Renal pelvis (tissue), 4 donors: ENCODE results near the gene CCDC9B. TPM values are rescaled to one million over a fixed set of nuclear protein-coding genes. Genes with fewer than 3 reads are reported as not detected.

Experiments used
- DNase-seq: peaks from one replicate; pipeline ENCODE4 v3.0.0-alpha.2; 2013
- polyA plus RNA-seq, 3 donors: library from polyadenylated mRNA; unstranded; fragments of 120-200 nt; gene quantifications; one replicate each; pipeline ENCODE4 v1.2.1, GENCODE V29; 2013; ENCODE audit not compliant: insufficient read length in 3 of 3

The CCDC9B gene
- polyA plus RNA-seq, 3 donors, result 6.2 to 9.3 (median 6.9) TPM

DNA sequence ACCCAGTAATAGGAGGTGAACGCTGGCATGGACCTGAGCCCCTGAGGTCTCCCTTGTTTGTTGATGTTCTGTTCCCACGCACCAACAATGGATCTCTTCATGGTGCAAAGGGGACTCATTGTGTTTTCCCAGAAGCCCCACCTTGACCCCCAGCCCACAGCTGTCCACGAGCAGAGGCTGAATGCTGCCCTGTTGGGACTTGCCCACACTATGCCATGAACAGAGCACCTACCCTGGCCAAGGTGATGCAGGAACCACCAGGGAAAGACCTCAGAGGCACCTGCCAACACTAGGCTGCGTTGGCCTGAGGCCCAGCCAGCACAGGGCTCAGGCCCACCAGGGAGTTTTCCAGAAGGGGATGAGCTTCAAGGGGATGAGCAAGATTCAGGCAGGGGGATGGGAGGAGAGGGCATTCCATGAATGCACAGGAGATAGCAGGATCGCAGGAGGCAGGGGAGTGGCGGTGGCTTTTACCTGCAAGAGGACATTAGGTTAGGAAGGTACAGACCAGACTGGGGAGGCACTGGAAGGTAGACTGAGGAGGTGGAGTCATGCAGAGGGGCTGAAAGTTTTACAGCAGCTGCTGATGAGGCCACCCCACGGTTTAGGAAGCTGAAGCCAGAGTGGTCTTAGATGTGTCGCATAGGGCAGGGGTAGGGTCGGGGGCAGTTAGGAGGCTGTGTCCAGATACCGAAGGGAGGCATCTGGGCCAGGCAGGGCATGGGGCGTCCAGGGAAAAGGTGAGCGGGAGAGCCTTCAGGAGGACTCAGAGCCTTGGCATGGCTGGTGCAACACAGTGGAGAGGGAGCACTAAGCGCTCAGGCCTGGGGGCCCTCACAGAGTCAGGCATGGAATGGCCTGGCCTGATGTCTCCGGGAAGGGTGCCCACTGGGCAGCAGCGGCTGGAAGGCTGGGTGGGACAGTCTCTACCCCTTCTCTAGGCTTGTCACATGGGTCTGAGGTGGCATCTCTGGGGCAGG is 6.1 kb upstream of the CCDC9B start:
- no peak for DNase-seq

GRCh38 chr15:40345867-40346578 is 5.3 kb upstream of the CCDC9B start:
- DNase-seq, result no peak

- no peak for DNase-seq
These were observed 4.6 kb upstream of the CCDC9B start for GRCh38 chr15:40345225-40345866.

DNA sequence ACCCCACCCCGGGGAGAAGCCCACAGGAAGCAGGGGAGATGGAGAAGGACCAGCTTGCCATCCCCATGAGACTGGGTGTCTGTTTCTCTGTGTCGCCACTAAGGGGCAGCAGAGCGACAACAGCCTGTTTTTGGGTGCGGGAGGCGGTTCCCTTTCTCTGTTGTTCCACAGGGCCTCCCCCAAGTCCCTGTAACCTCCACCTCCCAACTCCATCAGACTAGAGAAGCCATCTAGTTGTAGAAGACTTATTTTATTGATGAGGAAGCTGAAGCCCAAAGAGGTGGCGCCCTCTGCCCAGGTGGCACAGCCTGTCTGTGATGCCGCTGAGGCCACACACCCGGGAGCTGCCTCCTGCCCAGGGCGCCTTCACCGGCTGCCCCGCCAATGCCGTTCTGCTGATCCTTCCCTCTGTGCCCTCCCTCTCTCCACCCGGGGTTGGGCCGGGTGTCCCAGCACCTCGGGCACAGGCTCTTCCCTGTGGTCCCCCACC is 3.9 kb upstream of the CCDC9B start:
- no peak for DNase-seq

DNA sequence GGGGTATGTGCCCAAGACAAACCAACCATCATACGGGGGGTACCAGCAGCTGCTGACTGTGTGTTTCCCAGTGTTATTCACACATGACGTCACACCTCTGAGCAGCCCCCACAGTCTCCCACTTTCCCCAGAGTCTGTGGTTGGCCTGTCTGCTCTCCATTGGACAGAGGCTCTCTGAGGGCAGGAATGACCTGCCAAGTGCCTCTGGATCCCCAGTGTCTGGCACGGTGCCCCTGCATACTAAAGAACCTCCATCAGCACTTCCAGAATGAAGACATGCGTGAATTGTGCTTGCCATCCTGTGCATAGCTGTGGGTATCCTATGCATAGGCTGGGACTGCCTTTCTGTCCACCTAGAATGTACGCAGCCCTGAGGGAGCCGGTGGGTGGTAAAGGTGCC is 3.5 kb upstream of the CCDC9B start:
- no peak for DNase-seq

DNA sequence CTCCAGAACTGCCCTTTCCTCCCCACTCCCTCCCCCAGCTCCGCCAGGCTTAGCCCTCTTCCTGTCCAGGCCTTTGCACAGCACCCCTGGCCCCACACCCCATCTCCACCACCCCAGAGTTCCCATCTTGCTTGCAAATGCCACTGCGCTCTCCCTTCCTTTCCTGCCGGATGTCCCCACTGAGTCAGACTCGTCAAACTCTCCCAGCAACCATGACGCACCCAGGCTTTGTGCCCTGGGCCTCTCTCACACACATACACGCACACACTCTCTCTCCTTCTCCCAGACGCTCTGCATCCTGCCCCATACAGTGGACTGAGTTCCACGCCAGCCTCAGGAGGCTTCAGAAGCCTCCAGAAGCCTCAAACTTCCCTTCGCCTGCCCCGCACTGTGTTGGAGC is 2.8 kb upstream of the CCDC9B start:
- DNase-seq, result no peak

- no peak for DNase-seq
These were observed 1.9 kb upstream of the CCDC9B start for GRCh38 chr15:40342416-40343320.

- no peak for DNase-seq
These were observed 550 bp downstream of the CCDC9B start for GRCh38 chr15:40340038-40340739.

DNA sequence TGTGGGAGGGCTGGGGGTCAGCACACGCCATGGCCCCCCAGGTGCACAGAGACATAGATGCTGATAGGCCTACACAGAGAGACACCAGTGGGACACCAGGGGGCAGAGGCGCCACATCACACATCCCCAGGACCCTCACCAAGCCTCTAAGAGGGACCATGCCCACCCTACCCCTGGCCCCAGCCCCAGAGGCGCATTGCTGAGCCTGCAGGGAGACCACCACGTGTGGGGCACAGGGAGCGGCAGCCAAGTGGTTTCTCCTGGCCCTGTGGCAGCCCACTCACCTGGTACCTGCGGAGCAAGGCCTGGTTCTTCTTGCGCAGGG is 1.2 kb downstream of the CCDC9B start:
- DNase-seq, result no peak

DNA sequence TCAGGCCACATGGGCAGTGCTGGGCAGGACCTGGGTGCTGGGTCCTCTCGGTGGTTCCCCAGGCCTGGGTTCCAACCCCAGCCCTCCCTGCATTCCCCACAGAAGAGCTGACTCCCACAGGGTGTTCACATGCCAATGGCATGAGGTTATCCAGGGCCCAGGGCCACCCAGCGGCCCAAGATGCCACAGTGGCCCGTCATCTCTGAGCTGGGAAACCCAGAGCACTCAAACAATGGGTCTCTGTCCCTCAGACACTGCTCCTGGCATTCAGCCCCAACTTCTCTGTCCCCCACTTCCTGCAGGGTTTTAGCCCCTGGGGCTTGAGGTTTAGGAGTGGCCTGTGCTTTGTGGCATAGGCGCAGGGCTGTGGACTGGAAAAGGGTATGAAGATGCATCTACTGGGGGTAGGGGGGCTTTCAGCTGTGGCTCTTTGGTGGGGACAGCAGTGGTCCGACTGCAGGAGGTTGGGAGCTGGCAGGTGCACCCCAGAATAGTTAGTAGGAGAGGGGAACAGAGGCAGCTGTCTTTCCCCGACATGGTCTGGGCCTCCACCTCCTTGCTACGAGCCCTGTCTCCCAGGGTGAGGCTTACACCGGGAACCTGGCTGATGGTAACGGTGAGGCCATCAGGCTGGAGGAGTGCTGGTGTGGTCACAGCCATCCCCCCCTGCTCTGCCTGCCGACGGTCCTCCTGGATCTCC is 1.7 kb downstream of the CCDC9B start:
- no peak for DNase-seq

DNA sequence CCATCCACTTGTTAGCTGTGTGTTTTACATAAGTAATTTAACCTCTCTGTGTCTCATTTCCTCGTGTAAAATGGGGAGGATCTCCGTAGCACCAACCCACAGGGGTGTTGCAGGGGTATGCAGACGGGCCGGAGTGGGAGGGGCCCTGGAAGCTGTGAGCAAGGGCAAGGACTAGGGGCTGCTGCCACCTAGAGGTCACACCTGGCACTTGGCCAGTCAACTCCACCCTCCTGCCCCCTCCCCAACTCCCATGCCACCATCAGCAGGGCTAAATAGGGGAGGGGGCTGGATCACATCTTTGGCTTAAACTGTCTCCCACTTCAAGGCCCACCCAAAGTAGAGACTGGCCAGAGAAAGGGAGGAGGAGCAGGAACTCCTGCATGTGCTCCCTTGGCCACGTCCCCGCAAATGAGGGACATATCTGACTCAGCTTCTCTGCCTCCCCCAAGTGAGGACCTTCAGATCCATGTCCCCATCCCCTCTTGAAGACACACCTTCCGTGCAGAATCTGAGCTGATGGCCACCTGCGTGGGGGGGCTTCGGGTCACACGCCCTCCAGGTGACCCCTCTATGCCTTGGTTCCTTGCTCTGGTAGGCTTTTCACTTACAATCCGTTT is 2.6 kb downstream of the CCDC9B start:
- no peak for DNase-seq

GRCh38 chr15:40337597-40337996 is 3.1 kb downstream of the CCDC9B start:
- DNase-seq, result no peak

DNA sequence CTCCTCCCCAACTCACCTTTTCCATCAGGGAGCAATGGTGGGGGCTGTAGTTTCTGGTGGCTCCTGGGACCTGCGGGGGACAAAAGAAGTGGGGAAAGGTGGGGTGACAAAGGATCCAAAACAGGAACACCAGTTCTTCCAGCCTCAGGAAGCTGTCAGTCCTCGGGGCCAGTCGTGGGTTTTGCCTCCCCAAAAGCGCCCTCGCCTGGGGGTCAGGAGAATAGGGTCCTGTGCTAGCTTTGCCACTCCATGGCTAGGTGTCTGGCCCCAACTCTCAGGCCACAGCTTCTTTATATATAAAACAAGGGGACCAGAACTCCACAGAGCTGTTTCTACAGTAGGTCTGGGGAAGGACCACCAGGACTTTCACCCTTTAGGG is 4.0 kb downstream of the CCDC9B start:
- DNase-seq, result no peak

DNA sequence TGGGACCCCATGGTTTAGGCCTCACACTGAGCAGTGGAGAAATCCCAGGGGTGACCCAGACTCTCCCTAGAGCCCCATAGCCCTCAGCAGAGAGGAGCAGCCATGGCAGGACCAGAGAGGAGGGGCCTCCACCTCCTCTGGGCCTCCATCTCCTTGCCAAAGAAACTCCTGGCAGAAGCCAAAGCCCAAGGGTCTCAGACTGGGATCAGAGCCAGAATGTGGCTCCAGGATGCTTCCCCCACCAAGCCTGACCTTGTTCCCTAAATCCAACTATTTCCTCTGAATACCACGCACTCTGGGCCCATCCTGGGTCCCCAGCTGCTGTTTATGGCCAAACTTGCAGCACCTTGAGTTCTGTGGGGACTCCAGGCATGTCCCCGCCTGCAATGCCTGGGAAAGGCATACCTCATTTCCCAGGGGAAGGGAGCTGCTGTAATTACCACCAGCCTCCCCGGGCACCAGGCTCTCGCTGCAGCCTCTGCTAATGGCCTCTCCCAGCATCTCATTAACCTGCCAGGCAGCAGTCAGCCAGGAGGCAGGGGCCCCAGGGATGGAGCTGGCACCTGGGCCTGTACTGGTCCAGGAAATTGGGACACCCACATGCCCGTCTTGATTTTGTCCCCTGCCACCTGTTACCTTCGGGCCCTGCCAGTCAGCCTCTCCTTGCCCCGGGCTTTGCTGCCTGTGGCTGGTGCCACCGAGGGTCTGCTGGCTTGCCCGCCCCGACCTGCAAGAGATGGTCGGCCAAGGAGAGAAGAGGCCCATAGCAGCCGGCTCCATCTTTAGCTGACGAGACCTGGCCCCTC is 4.6 kb downstream of the CCDC9B start:
- DNase-seq, result no peak

- no peak for DNase-seq
These were observed 5.6 kb downstream of the CCDC9B start for GRCh38 chr15:40334941-40335795.

DNA sequence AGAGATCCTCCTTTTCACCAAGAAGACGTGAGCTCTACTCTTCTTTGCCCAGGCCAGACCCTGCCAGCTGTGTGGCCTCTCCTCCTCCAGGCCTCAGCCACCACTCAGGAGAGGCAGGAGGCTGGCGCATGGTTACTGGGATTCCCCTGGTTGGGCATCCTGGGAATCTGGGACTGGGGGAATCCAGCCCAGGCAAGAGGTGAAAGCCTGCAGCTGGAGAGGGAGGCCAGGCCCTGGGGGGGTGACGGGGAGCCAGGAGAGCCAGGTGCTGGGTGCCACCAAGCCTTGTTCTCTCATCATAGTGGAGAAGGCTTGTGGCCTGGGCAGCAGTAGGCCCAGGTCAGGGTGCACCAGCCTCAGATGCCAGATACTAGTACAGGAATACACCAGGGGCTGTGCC is 6.2 kb downstream of the CCDC9B start:
- DNase-seq, result no peak

- DNase-seq, result no peak
These were observed 6.7 kb downstream of the CCDC9B start for GRCh38 chr15:40333922-40334492.
